WTC11 (cell line): ENCODE measurements around the gene SSH2.

ENCODE experiments used
- ARID4B ChIP-seq: sonication (generic); formaldehyde crosslinking; IDR thresholded peaks from 2 replicates; pipeline ENCODE4 v1.8.0; 2023; ENCODE audit warnings: missing genetic modification reagents, mild to moderate bottlenecking, borderline replicate concordance
- ATF2 ChIP-seq: sonication (generic); formaldehyde crosslinking; IDR thresholded peaks from 2 replicates; pipeline ENCODE4 v1.8.1; 2022; ENCODE audit warnings: low read depth, missing genetic modification reagents, borderline replicate concordance
- ATF3 ChIP-seq: sonication (generic); formaldehyde crosslinking; conservative IDR thresholded peaks from 2 replicates; pipeline ENCODE4 v1.8.1; 2022; ENCODE audit warnings: mild to moderate bottlenecking, missing genetic modification reagents
- ATF6 ChIP-seq: sonication (generic); formaldehyde crosslinking; IDR thresholded peaks from 2 replicates; pipeline ENCODE4 v1.8.1; 2023; ENCODE audit warnings: mild to moderate bottlenecking, missing genetic modification reagents
- CREB1 ChIP-seq: sonication (generic); formaldehyde crosslinking; IDR thresholded peaks from 2 replicates; pipeline ENCODE4 v1.8.0; 2023; ENCODE audit warnings: mild to moderate bottlenecking, missing genetic modification reagents
- CTCF ChIP-seq: fragments of 200-600 bp; IDR thresholded peaks from 2 replicates; pipeline ENCODE4 v1.8.0; 2022; ENCODE audit warnings: antibody characterized with exemption
- E2F5 ChIP-seq: sonication (generic); formaldehyde crosslinking; IDR thresholded peaks from 2 replicates; pipeline ENCODE4 v1.8.1; 2022; ENCODE audit warnings: mild to moderate bottlenecking, moderate library complexity, missing genetic modification reagents
- EMX1 ChIP-seq: fragments of 250-450 bp; sonication (Bioruptor Pico); IDR thresholded peaks from 2 replicates; pipeline ENCODE4 v1.8.0; 2021; ENCODE audit warnings: mild to moderate bottlenecking
- FOXP4 ChIP-seq: sonication (generic); formaldehyde crosslinking; IDR thresholded peaks from 2 replicates; pipeline ENCODE4 v1.8.0; 2022; ENCODE audit warnings: mild to moderate bottlenecking, missing genetic modification reagents
- HMGXB4 ChIP-seq: sonication (generic); formaldehyde crosslinking; IDR thresholded peaks from 2 replicates; pipeline ENCODE4 v1.8.1; 2023; ENCODE audit warnings: mild to moderate bottlenecking, moderate library complexity, missing genetic modification reagents
- MLX ChIP-seq: sonication (generic); formaldehyde crosslinking; IDR thresholded peaks from 2 replicates; pipeline ENCODE4 v1.8.1; 2023; ENCODE audit warnings: mild to moderate bottlenecking, missing genetic modification reagents, moderate library complexity
- NFYB ChIP-seq: sonication (generic); formaldehyde crosslinking; conservative IDR thresholded peaks from 2 replicates; pipeline ENCODE4 v1.8.0; 2022; ENCODE audit warnings: low read depth, missing genetic modification reagents
- ZNF532 ChIP-seq: fragments of 250-450 bp; sonication (Bioruptor Pico); IDR thresholded peaks from 2 replicates; pipeline ENCODE4 v1.9.0; 2021; ENCODE audit warnings: mild to moderate bottlenecking, borderline replicate concordance

GRCh38 chr17:29710520-29710884 lies 219.5 kb downstream of the SSH2 start:
- TF ChIP-seq NFYB (CRISPR knock-in tag) (no peak), CTCF (no peak), HMGXB4 (no peak), ATF3 (CRISPR knock-in tag) (no peak), ATF2 (CRISPR knock-in tag) (no peak), EMX1 (CRISPR knock-in tag) (no peak), CREB1 (no peak), ARID4B (no peak), E2F5 (CRISPR knock-in tag) (no peak), FOXP4 (CRISPR knock-in tag) (no peak), ATF6 (CRISPR knock-in tag) (no peak), MLX (CRISPR knock-in tag) (no peak), ZNF532 (no peak)
